ENCODE results near the gene GABRB1.

Gene GABRB1

GRCh38 chr4:47031011-47031678 lies at the start of gene GABRB1:
Gene GABRB1, plus strand, starts transcription at chr4:47031567.
- in situ Hi-C loops (cut with HindIII; ENCODE audit: low sequenced_read_pairs), result no loop called here

GRCh38 chr4:46984781-46985180 lies 46.6 kb upstream of the GABRB1 start:
- in situ Hi-C loops (cut with HindIII; ENCODE audit: low sequenced_read_pairs), result no loop called here

- in situ Hi-C loops (cut with HindIII; ENCODE audit: low sequenced_read_pairs), result no loop called here
These were observed 44.3 kb upstream of the GABRB1 start for GRCh38 chr4:46986922-46987638.

- in situ Hi-C loops (cut with HindIII; ENCODE audit: low sequenced_read_pairs), result no loop called here
These were observed 39.0 kb upstream of the GABRB1 start for GRCh38 chr4:46992338-46992737.

- in situ Hi-C loops (cut with HindIII; ENCODE audit: low sequenced_read_pairs), result no loop called here
These were observed 38.0 kb upstream of the GABRB1 start, which contains the start of gene GABRA4 for GRCh38 chr4:46993075-46994006. Gene GABRA4, minus strand, starts transcription at chr4:46993581. Its CDS starts 157 bp downstream, at chr4:46993424.

- in situ Hi-C loops (cut with HindIII; ENCODE audit: low sequenced_read_pairs), result no loop called here
These were observed 37.4 kb upstream of the GABRB1 start for GRCh38 chr4:46994007-46994405.

- in situ Hi-C loops (cut with HindIII; ENCODE audit: low sequenced_read_pairs), result no loop called here
These were observed 31.8 kb upstream of the GABRB1 start for GRCh38 chr4:46999566-46999965.

GRCh38 chr4:47000406-47000805 lies 31.0 kb upstream of the GABRB1 start:
- in situ Hi-C loops (cut with HindIII; ENCODE audit: low sequenced_read_pairs), result no loop called here

GRCh38 chr4:47002580-47002979 lies 28.8 kb upstream of the GABRB1 start:
- in situ Hi-C loops (cut with HindIII; ENCODE audit: low sequenced_read_pairs), result no loop called here

GRCh38 chr4:47010347-47010911 lies 20.9 kb upstream of the GABRB1 start:
- in situ Hi-C loops (cut with HindIII; ENCODE audit: low sequenced_read_pairs), result loop anchor here (5.0 kb wide), 1 partner anchor 52 kb away; no protein-coding TSS in a partner anchor

GRCh38 chr4:47010912-47011446 lies 20.4 kb upstream of the GABRB1 start:
- in situ Hi-C loops (cut with HindIII; ENCODE audit: low sequenced_read_pairs), result loop anchor here (5.0 kb wide), 1 partner anchor 51 kb away; no protein-coding TSS in a partner anchor

GRCh38 chr4:47012676-47013075 lies 18.7 kb upstream of the GABRB1 start:
- in situ Hi-C loops (cut with HindIII; ENCODE audit: low sequenced_read_pairs), result loop anchor here (5.0 kb wide), 1 partner anchor 50 kb away; no protein-coding TSS in a partner anchor

- in situ Hi-C loops (cut with HindIII; ENCODE audit: low sequenced_read_pairs), result loop anchor here (5.0 kb wide), 1 partner anchor 49 kb away; no protein-coding TSS in a partner anchor
These were observed 18.0 kb upstream of the GABRB1 start for GRCh38 chr4:47013373-47013772.

- in situ Hi-C loops (cut with HindIII; ENCODE audit: low sequenced_read_pairs), result no loop called here
These were observed 14.3 kb upstream of the GABRB1 start for GRCh38 chr4:47017081-47017480.

- in situ Hi-C loops (cut with HindIII; ENCODE audit: low sequenced_read_pairs), result no loop called here
These were observed 13.9 kb upstream of the GABRB1 start for GRCh38 chr4:47017494-47017893.

GRCh38 chr4:47031751-47032404 lies 511 bp downstream of the GABRB1 start:
- in situ Hi-C loops (cut with HindIII; ENCODE audit: low sequenced_read_pairs), result no loop called here

- in situ Hi-C loops (cut with HindIII; ENCODE audit: low sequenced_read_pairs), result no loop called here
These were observed 1.2 kb downstream of the GABRB1 start for GRCh38 chr4:47032405-47033106.

GRCh38 chr4:47038263-47038662 lies 6.9 kb downstream of the GABRB1 start:
- in situ Hi-C loops (cut with HindIII; ENCODE audit: low sequenced_read_pairs), result no loop called here

- in situ Hi-C loops (cut with HindIII; ENCODE audit: low sequenced_read_pairs), result no loop called here
These were observed 9.5 kb downstream of the GABRB1 start for GRCh38 chr4:47040828-47041227.
